GM12878 (cell line): ENCODE data around the gene SLC25A44. TPM values are rescaled to one million over a fixed set of nuclear protein-coding genes. Genes with fewer than 3 reads are reported as not detected.

Experiments
- ATAC-seq: fragments of 200-7000 bp; cut with Tn5 transposase; 3 replicates; pipeline ENCODE4 v1.9.1; 2020; ENCODE audit warnings: mild to moderate bottlenecking, moderate library complexity
- BruUV-seq: library from RNA; stranded (reverse); fragments of 400-500 nt; replicated peaks from 2 replicates; lab custom pipeline; 2021; lab: Mats Ljungman, UMichigan
- CTCF ChIA-PET: fragments of 300-600 bp; sonication (Branson Sonifier 250); formaldehyde crosslinking; extraction: SDS; loops from one replicate; lab custom pipeline; 2021; ENCODE audit warnings: inconsistent platforms; lab: Yijun Ruan, JAX
- POLR2A ChIA-PET: fragments of 350-600 bp; formaldehyde crosslinking; extraction: SDS; loops from one replicate; lab custom pipeline; 2021; ENCODE audit warnings: inconsistent platforms; lab: Charles Lee
- RAD21 ChIA-PET: fragments of 300-600 bp; sonication (Branson Sonifier 250); formaldehyde crosslinking; loops from one replicate; lab custom pipeline; 2023; ENCODE audit warnings: antibody characterized with exemption; ENCODE audit not compliant: unreplicated experiment; lab: Charles Lee
- SMC1A ChIA-PET: fragments of 300-600 bp; sonication (Branson Sonifier 250); formaldehyde crosslinking; loops from one replicate; lab custom pipeline; 2023; ENCODE audit not compliant: unreplicated experiment, uncharacterized antibody; lab: Charles Lee
- DNase-seq: peaks from one replicate; pipeline ENCODE4 v3.0.0-alpha.2; 2011; ENCODE audit warnings: low read depth, low spot score
- FAIRE-seq: peaks from 3 replicates; lab custom pipeline; 2011; peaks lifted over from hg19 to GRCh38; lab: Jason Lieb, UNC
- H2AFZ ChIP-seq: 2 replicates; pipeline ENCODE4 v1.6.0; 2011; ENCODE audit warnings: low read depth, low read length, control low read depth; ENCODE audit not compliant: control insufficient read depth
- H3K27ac ChIP-seq: 2 replicates; pipeline ENCODE4 v1.5.1; 2011; ENCODE audit warnings: control low read depth; ENCODE audit not compliant: control insufficient read depth, insufficient read depth
- H3K27me3 ChIP-seq, 2 experiments: replicated peaks in 1 of 2; 2 replicates each; pipeline versions ENCODE4 v1.6.0 to v1.6.1; 2011; ENCODE audit warnings: low read length in 1 of 2; ENCODE audit not compliant: control insufficient read depth in 2 of 2, insufficient read depth in 2 of 2
- H3K36me3 ChIP-seq, 2 experiments: 2 replicates each; pipeline ENCODE4 v1.5.1; 2011; ENCODE audit warnings: low read length in 1 of 2; ENCODE audit not compliant: control insufficient read depth in 2 of 2, insufficient read depth in 2 of 2
- H3K4me1 ChIP-seq: 2 replicates; pipeline ENCODE4 v1.6.1; 2011; ENCODE audit warnings: mild to moderate bottlenecking, low read length, moderate library complexity, mixed read lengths; ENCODE audit not compliant: control insufficient read depth, insufficient read depth
- H3K4me2 ChIP-seq: 2 replicates; pipeline ENCODE4 v1.6.0; 2011; ENCODE audit warnings: control low read depth; ENCODE audit not compliant: control insufficient read depth, insufficient read depth
- H3K4me3 ChIP-seq: fragments of 200-600 bp; sonication (generic); 2 replicates; pipeline ENCODE4 v1.5.1; 2016
- H3K79me2 ChIP-seq: 2 replicates; pipeline ENCODE4 v1.6.0; 2011; ENCODE audit warnings: low read length; ENCODE audit not compliant: control insufficient read depth, insufficient read depth
- H3K9ac ChIP-seq: 2 replicates; pipeline ENCODE4 v1.8.0; 2011; ENCODE audit warnings: low read length, control low read depth, mixed read lengths; ENCODE audit not compliant: control insufficient read depth, insufficient read depth
- H3K9me3 ChIP-seq: replicated peaks from 3 replicates; pipeline ENCODE4 v1.5.1; 2011; ENCODE audit warnings: mild to moderate bottlenecking, low read length; ENCODE audit not compliant: control insufficient read depth, insufficient read depth
- H4K20me1 ChIP-seq: 2 replicates; pipeline ENCODE4 v1.6.0; 2011; ENCODE audit not compliant: control insufficient read depth, insufficient read depth
- ASH2L ChIP-seq: fragments of 300-600, 200-600 bp; sonication (generic); IDR thresholded peaks from 2 replicates; pipeline ENCODE4 v1.6.1; 2017; ENCODE audit warnings: low read depth, mild to moderate bottlenecking, borderline replicate concordance
- CREM ChIP-seq: IDR thresholded peaks from 2 replicates; pipeline ENCODE4 v1.6.1; 2014; ENCODE audit warnings: antibody characterized with exemption, low read depth
- DPF2 ChIP-seq: fragments of 450-650 bp; IDR thresholded peaks from 2 replicates; pipeline ENCODE4 v1.6.1; 2017; ENCODE audit warnings: mild to moderate bottlenecking
- ETV6 ChIP-seq, 2 experiments: fragments of 450-650 bp in 1 of 2; IDR thresholded peaks in 1 of 2; conservative IDR thresholded peaks in 1 of 2; 2 replicates each; pipeline ENCODE4 v1.6.1; 2014; ENCODE audit warnings: antibody characterized with exemption in 1 of 2, borderline replicate concordance in 1 of 2, low read depth in 1 of 2, mild to moderate bottlenecking in 1 of 2, moderate library complexity in 1 of 2
- IKZF1 ChIP-seq: fragments of 450-650 bp; conservative IDR thresholded peaks from 2 replicates; pipeline ENCODE4 v1.6.1; 2017; ENCODE audit warnings: antibody characterized with exemption, mild to moderate bottlenecking
- JUNB ChIP-seq: IDR thresholded peaks from 2 replicates; pipeline ENCODE4 v1.6.1; 2016; ENCODE audit warnings: antibody characterized with exemption, mild to moderate bottlenecking
- KDM1A ChIP-seq: fragments of 200-600 bp; sonication (generic); IDR thresholded peaks from 2 replicates; pipeline ENCODE4 v1.6.1; 2016; ENCODE audit warnings: borderline replicate concordance
- LARP7 ChIP-seq: fragments of 450-650 bp; IDR thresholded peaks from 2 replicates; pipeline ENCODE4 v1.6.1; 2017; ENCODE audit warnings: mild to moderate bottlenecking
- MLLT1 ChIP-seq: fragments of 450-650 bp; IDR thresholded peaks from 2 replicates; pipeline ENCODE4 v1.6.1; 2016; ENCODE audit warnings: mild to moderate bottlenecking
- MXI1 ChIP-seq: fragments of 150-350 bp; IDR thresholded peaks from 2 replicates; pipeline ENCODE4 v1.6.1; 2011; ENCODE audit warnings: low read depth, mild to moderate bottlenecking, inconsistent platforms, low read length, improper control_type of control experiment
- MYC ChIP-seq: IDR thresholded peaks from 2 replicates; pipeline ENCODE4 v1.6.1; 2011; ENCODE audit warnings: mild to moderate bottlenecking, low read length, moderate library complexity, inconsistent platforms; ENCODE audit not compliant: insufficient read depth, insufficient replicate concordance, insufficient read length, severe bottlenecking
- NFIC ChIP-seq: IDR thresholded peaks from 2 replicates; pipeline ENCODE4 v1.6.1; 2012; ENCODE audit warnings: low read depth, mild to moderate bottlenecking, inconsistent platforms, low read length, moderate library complexity
- RCOR1 ChIP-seq: conservative IDR thresholded peaks from 2 replicates; pipeline ENCODE4 v1.6.1; 2012; ENCODE audit warnings: low read depth, low read length, improper control_type of control experiment
- RUNX3 ChIP-seq: IDR thresholded peaks from 2 replicates; pipeline ENCODE4 v1.6.1; 2012; ENCODE audit warnings: low read length, inconsistent platforms
- TCF12 ChIP-seq: IDR thresholded peaks from 2 replicates; pipeline ENCODE4 v1.6.1; 2011; ENCODE audit warnings: low read depth, mild to moderate bottlenecking, low read length
- ZNF207 ChIP-seq: fragments of 450-650 bp; IDR thresholded peaks from 2 replicates; pipeline ENCODE4 v1.6.1; 2014; ENCODE audit warnings: antibody characterized with exemption, mild to moderate bottlenecking, borderline replicate concordance
- WGBS: methylation state at CpG from one replicate; pipeline ENCODE4 v1.1.6; 2016; ENCODE audit warnings: low lambda C conversion rate; ENCODE audit not compliant: insufficient replicate concordance, insufficient coverage; ENCODE audit errors: missing lambda C conversion rate; 5-methylcytosine and 5-hydroxymethylcytosine counted together
- in situ Hi-C: fragments of 300-500 bp; cut with MboI; formaldehyde crosslinking; loops from 9 replicates; pipeline ENCODE4 v1.14.3; 2018; ENCODE audit warnings: mixed read lengths
- intact Hi-C: fragments of 100-400 bp; cut with micrococcal nuclease; formaldehyde crosslinking; loops from one replicate; pipeline ENCODE4 v1.14.2; 2022; ENCODE audit not compliant: unreplicated experiment
- polyA plus RNA-seq, 11 experiments: library from polyadenylated mRNA; depleted of rRNA in 4 of 11; unstranded in 6 of 11; stranded (reverse) in 5 of 11; fragments of >200 nt; fragmentation: Nextera tagmentation in 4 of 11; fragmentation: Illumina TruSeq in 1 of 11; extraction: Ambion mirVana in 4 of 11; extraction: Trizol in 1 of 11; gene quantifications; 1 replicate in 1 of 11; 2 replicates in 10 of 11; pipeline versions ENCODE4 v1.2.1 to v1.2.3, GENCODE V29; 2011 to 2016; ENCODE audit warnings: inconsistent platforms in 2 of 11, missing spikeins in 2 of 11, low read depth in 1 of 11
- total RNA-seq, 4 experiments: library from RNA; depleted of rRNA in 3 of 4; stranded (reverse); fragments of >200 nt in 3 of 4; fragmentation: Illumina TruSeq in 1 of 4; extraction: Trizol in 1 of 4; gene quantifications; 2 replicates each; pipeline versions ENCODE4 v1.2.1 to v1.2.3, GENCODE V29; 2013 to 2021

The SLC25A44 gene
- total and polyA plus RNA-seq, 10 of the 15 experiments (the other 5 are each of a cell fraction or from before 2014, with no cell fraction given) = 7.1 to 43.3 (median 30.4) TPM

- TF ChIP-seq ASH2L (no peak), TCF12 (0 out of 2 replicates have a peak, but pooled peaks have one; percentile 25), DPF2 (peak; percentile 68; the same call in 1 of the 2 replicates), ETV6 (conservative IDR thresholded peaks at IDR 0.05 in 1 of 2, IDR thresholded peaks at IDR 0.05 in 1 of 2; ENCODE audit: borderline replicate concordance in 1 of 2, low read depth in 1 of 2) (no peak), JUNB (0 out of 2 replicates have a peak, but pooled peaks have one; percentile 8), ZNF207 (no peak), MLLT1 (peak; percentile 92), LARP7 (no peak; the same call in 1 of the 2 replicates)
Measured at GRCh38 chr1:156212833-156213643, 19.1 kb downstream of the SLC25A44 start, which contains the start of gene PMF1 (continued).

- CTCF ChIA-PET = interaction anchor here (1.0 to 3.3 kb wide), 8 partner anchors 10 to 117 kb away, joined by 3 to 45 read pairs (median 6); partner anchors contain the start of gene SLC25A44
- ATAC-seq (no peak; the same call in 1 of the 3 replicates), FAIRE-seq (no peak), DNase-seq (no peak)
- Histone ChIP-seq H3K4me3 (peak overlapping the region; percentile 96), H2AFZ (peak overlapping the region; percentile 100; the same call in 1 of the 2 replicates), H3K4me2 (peak overlapping the region; percentile 90), H3K9me3 (no peaks in the 10 kb centered on the region), H4K20me1 (no peaks in the 10 kb centered on the region), H3K79me2 (peaks cover 23% of the 10 kb centered on the region), H3K27ac (peak overlapping the region; percentile 99), H3K36me3 (peaks cover 9 to 10% of the 10 kb centered on the region in 2 experiments), H3K9ac (peak overlapping the region; percentile 99), H3K4me1 (peaks cover 14% of the 10 kb centered on the region), H3K27me3 (no peaks in the 10 kb centered on the region)
- in situ Hi-C loops (no loop called here), intact Hi-C loops (no loop called here)
- POLR2A ChIA-PET = interaction anchor here (1.0 to 8.2 kb wide), 8 partner anchors 11 to 124 kb away, joined by 3 to 139 read pairs (median 14); partner anchors contain the start of genes CCT3, SEMA4A, SLC25A44 and SMG5
- SMC1A ChIA-PET = interaction anchor here (0.5 to 4.7 kb wide), 14 partner anchors 10 to 87 kb away, joined by 3 to 50 read pairs (median 6); partner anchors contain the start of genes SEMA4A and SLC25A44
- RAD21 ChIA-PET = interaction anchor here (0.8 to 6.0 kb wide), 12 partner anchors 10 to 244 kb away, joined by 3 to 65 read pairs (median 4); partner anchors contain the start of genes SLC25A44 and TMEM79
- WGBS = 5% methylated on average over 11 of the region's 11 CpGs
- BruUV-seq = no TSS peak
- TF ChIP-seq NFIC (no peak), CREM (no peak), MYC (no peak), RCOR1 (no peak), DPF2 (no peak), KDM1A (no peak), MXI1 (no peak), RUNX3 (no peak), IKZF1 (no peak)
Measured at GRCh38 chr1:156213644-156213966, 19.7 kb downstream of the SLC25A44 start.
